Neural progenitor cell (in vitro differentiated cells): ENCODE data around the gene TBXAS1.

Experiments used
- EZH2 ChIP-seq: fragments of 200-600 bp; sonication (generic); IDR thresholded peaks from 2 replicates; pipeline ENCODE4 v1.6.1; 2017; ENCODE audit warnings: antibody characterized with exemption, mild to moderate bottlenecking, moderate library complexity
- TF ChIP-seq, protein P1 (sequence below): fragments of 200-600 bp; sonication (generic); IDR thresholded peaks from 2 replicates; pipeline ENCODE4 v1.5.1; 2017; ENCODE audit warnings: antibody characterized with exemption, mild to moderate bottlenecking

DNA sequence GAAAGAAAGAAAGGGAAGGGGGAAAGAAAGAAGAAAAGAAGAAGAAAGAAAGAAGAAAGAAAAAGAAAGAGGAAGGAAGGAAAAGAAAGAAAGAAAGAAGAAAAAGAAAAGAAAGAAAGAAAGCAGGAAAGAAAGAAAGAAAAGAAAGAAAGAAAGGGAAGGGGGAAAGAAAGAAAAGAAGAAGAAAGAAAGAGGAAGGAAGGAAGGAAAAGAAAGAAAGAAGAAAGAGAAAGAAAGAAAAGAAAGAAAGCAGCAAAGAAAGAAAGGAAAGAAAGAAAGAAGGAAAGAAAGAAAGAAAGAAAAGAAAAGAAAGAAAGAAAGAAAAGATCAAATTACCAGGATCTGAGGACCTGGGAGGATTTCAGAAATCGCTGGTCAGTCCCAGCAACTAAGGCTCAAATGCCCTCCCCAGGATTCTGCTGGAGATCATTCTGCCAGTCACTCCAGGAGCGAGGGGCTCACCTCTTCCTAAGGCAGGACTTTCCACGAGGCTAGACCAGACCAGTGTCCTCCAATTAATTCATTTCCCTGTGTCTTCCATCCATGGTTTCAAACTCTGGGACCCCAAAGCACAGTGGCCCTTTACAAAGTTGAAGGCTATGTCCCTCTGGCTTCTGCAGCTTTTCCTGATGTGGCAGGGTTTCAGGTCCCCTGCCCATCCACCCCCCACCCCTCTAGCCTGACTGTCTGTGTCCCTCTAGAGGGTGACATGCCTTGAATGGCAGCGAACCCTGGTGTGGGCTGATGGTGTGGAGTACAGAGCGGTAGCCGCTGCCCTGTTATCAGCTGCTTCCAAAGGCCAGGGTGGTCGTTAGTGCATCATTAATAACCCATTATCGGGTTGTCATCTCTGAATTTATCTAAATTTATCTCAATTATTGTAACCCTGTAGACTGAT is 155.8 kb downstream of the TBXAS1 start:
- TF ChIP-seq, protein P1, sequence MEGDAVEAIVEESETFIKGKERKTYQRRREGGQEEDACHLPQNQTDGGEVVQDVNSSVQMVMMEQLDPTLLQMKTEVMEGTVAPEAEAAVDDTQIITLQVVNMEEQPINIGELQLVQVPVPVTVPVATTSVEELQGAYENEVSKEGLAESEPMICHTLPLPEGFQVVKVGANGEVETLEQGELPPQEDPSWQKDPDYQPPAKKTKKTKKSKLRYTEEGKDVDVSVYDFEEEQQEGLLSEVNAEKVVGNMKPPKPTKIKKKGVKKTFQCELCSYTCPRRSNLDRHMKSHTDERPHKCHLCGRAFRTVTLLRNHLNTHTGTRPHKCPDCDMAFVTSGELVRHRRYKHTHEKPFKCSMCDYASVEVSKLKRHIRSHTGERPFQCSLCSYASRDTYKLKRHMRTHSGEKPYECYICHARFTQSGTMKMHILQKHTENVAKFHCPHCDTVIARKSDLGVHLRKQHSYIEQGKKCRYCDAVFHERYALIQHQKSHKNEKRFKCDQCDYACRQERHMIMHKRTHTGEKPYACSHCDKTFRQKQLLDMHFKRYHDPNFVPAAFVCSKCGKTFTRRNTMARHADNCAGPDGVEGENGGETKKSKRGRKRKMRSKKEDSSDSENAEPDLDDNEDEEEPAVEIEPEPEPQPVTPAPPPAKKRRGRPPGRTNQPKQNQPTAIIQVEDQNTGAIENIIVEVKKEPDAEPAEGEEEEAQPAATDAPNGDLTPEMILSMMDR = no peak
- no peak for TF ChIP-seq EZH2
